Body of pancreas (tissue), 4 donors: Measurements from ENCODE around the gene SNCA.

Experiments used
- POLR2A ChIP-seq, 3 donors: fragments of 450-650 bp; IDR thresholded peaks; one replicate each; pipeline ENCODE4 v1.6.1; 2016; ENCODE audit warnings: antibody characterized with exemption in 3 of 3, mild to moderate bottlenecking in 2 of 3
- TF ChIP-seq, protein P1 (sequence below), 7 experiments: fragments of 450-650 bp in 4 of 7; fragments of 200-600 bp in 3 of 7; sonication (generic) in 3 of 7; IDR thresholded peaks; one replicate each; pipeline ENCODE4 v1.5.1; 2016 to 2019; ENCODE audit warnings: antibody characterized with exemption in 7 of 7

DNA sequence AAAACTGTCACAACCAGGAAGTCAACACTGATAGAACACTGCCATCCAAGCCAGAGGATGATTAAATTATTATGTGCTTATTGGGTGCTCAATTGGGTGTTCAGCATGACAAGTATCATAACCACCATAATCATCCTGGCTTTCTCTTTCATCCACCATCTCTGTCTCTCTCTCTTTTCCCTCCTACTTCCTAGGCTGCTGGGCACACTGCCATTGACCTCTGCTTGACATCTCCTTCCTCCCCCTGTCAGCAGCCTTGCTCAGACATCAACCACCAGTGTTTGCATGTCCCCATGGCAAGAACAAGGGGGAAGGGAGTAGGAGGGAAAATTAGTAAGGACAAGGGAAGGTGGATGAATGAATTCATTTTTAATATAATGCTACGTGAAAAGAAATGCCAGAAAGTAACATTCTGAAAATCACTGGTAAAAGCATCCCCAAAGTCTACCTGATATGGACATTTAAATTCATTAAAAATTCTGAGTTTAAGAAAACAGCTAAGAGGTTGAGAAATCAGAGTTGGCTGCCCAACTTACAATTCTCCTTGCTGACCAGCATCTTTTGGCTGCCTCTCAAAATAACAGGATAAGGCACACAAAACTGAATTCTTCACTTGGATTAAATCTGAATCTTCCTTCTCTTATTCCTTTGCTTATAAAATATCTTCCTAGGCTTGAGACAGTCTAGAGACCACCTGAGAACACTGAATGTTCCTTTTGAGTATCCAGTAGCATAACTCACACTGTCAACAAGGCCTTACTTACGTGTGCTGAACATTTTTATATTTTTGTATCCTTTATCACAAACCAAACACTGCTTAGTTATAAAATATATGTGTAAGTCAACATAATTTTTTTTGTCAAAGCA is 48.5 kb downstream of the SNCA start:
- TF ChIP-seq, protein P1, sequence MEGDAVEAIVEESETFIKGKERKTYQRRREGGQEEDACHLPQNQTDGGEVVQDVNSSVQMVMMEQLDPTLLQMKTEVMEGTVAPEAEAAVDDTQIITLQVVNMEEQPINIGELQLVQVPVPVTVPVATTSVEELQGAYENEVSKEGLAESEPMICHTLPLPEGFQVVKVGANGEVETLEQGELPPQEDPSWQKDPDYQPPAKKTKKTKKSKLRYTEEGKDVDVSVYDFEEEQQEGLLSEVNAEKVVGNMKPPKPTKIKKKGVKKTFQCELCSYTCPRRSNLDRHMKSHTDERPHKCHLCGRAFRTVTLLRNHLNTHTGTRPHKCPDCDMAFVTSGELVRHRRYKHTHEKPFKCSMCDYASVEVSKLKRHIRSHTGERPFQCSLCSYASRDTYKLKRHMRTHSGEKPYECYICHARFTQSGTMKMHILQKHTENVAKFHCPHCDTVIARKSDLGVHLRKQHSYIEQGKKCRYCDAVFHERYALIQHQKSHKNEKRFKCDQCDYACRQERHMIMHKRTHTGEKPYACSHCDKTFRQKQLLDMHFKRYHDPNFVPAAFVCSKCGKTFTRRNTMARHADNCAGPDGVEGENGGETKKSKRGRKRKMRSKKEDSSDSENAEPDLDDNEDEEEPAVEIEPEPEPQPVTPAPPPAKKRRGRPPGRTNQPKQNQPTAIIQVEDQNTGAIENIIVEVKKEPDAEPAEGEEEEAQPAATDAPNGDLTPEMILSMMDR (IDR thresholded peaks at IDR 0.05): no peak
- TF ChIP-seq POLR2A (IDR thresholded peaks at IDR 0.05): no peak
